NCI-H2029 treated with DMSO at 0.1 percent for 48 hours (cell line): ENCODE results near the gene RTEL1.

Experiments used
- DNase-seq: peaks from one replicate; lab custom pipeline; 2025; lab: John Stamatoyannopoulos, UW

Gene RTEL1

GRCh38 chr20:63698739-63699465 is 40.8 kb downstream of the RTEL1 start:
- no peak for DNase-seq

- no peak for DNase-seq
Observed at GRCh38 chr20:63699466-63700198, 41.5 kb downstream of the RTEL1 start.

GRCh38 chr20:63700199-63701050 is 42.3 kb downstream of the RTEL1 start:
- no peak for DNase-seq

DNA sequence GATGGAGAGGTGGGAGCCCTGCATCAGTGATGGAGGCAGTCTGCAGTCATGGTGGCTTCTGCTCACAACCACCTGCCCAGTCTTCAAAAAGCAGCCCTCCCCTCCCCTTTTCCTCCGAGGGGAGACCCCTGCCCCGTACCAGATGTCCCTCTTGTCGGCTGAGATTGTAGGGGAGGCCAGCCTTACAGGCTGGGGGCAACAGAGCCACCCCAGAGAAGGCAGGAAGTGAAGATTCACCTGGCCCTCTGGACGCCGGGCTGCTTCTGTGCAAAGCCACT is 42.9 kb downstream of the RTEL1 start:
- DNase-seq: no peak

DNA sequence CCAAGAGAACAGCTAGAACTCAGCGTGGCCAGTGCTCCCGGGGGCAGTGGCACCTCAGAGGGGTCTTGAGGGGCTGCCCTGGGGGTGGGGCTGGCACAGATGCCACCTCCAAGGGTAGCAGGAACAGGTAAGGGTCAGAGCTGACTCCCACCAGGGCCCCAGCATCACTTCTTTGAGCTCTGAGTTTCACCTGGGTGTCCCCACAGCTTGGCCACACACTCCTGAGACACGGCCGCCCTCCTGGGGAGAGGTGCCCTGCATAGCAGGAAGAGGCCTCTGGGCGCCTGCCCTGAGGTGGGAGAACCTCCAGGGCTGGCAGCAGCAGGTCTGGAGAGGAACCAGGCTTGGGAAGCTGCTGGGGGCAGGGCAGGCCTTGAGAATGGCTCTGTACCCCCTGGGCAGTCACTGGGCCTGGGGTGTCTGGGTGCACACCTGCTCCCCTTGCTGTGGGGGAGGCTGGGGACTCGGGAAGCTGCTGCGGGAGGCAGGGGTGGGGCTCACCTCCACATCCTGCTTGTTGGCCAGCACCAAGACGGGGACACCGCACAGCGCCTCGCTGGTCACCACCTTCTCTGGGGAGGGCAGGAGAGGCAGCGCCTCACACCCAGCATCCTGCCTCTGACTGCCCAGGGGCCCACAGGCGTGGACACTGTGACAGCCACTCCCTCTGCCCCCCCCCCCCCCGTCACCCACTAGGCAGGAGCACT is 43.4 kb downstream of the RTEL1 start:
- no peak for DNase-seq

GRCh38 chr20:63702036-63702665 is 44.0 kb downstream of the RTEL1 start:
- DNase-seq: no peak

DNA sequence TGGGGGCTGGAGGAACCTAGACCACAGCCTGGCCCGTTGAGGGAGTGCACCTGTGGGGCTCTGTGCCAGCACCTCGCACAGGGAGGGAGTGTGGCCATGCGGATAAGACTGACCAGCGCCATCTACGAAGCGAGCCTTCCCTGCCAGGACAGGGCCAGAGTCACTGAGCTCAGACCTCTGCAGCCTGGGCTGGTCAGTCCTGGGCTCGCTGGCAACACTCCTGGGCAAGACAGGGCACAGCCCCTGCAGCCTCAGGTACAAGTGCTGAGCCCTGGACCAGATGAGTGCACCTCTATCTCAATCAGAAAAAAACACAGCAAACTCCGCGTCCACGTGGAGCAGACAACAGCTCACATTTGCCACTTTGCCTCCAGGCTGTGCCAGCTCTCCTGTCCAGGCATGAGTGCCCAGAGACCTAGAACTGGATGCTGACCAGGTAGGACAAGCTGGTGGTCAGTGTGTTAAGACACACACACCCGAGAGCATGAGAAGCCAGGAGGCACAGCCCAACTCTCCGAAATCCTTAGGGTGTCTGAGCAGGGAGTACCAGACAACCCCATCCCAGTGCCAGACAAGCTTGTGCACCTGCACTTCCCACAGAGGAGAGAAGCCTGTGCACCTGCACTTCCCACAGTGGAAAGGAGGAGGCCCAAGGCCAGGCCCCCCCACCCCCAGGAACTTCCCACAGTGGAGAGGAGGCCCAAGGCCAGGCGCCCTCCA is 44.8 kb downstream of the RTEL1 start:
- DNase-seq: no peak

GRCh38 chr20:63703471-63703975 is 45.4 kb downstream of the RTEL1 start:
- DNase-seq: no peak

- no peak for DNase-seq
Observed at GRCh38 chr20:63703976-63704748, 46.0 kb downstream of the RTEL1 start.

DNA sequence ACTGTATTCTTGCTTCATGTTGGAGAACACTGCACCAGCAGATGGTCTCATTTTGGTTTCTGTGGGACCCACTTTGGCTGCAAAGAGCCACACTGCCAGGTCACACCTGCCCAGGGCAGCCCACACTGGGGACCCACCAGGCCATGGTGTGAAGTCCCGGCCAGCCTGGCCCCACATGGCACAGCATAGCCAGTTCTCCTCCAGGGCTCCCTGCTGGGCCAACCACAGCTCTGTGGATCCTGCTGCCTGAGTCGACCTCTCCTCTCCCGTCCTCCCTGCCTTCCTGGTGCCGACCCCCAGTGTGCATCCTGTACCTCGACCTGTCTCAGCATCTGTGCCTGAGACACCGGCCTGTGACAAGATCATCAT is 46.6 kb downstream of the RTEL1 start:
- DNase-seq: no peak

- DNase-seq: no peak
Observed at GRCh38 chr20:63705232-63706026, 47.3 kb downstream of the RTEL1 start.

DNA sequence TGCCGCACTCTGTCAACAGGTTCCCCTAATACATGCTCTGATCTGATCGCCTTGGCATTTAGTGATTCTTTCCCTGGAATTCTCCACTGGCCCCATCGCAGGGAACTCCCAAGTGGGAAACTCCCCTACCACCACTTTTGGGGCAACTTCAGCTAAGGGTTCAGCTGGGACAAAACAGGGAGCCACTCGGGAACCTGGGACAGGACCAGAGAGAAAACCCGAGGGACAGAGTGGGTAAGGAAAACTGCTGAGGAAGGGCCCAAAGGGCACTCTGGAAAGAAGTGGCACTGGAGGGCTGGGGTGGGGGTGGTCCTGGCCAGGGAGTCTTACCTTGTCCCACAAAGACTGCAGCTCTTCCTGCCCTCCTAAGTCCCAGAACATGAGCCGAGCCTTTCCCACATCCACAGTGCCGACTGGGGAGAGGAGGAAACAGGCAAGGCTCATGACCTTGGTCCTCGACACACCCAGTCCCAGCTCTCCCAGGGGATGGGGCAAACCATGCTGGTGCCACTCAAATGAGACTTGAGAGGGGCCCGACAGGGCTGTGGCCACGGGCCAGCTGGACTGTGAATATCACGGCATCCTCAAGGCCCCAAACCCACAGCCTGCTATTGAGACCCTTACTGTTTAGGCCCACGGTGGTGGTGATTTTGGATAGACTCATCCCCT is 48.0 kb downstream of the RTEL1 start:
- DNase-seq: no peak

GRCh38 chr20:63706852-63707557 is 48.9 kb downstream of the RTEL1 start:
- no peak for DNase-seq

- peak; percentile 39 for DNase-seq
Observed at GRCh38 chr20:63707558-63708300, 49.6 kb downstream of the RTEL1 start, which contains the start of the genes ARFRP1 and ZGPAT. TSS of gene ARFRP1 (minus strand) at chr20:63707976. CDS start at chr20:63707091, 885 bp downstream. TSS of gene ZGPAT (plus strand) at chr20:63708039. CDS start at chr20:63708581, 542 bp downstream.

DNA sequence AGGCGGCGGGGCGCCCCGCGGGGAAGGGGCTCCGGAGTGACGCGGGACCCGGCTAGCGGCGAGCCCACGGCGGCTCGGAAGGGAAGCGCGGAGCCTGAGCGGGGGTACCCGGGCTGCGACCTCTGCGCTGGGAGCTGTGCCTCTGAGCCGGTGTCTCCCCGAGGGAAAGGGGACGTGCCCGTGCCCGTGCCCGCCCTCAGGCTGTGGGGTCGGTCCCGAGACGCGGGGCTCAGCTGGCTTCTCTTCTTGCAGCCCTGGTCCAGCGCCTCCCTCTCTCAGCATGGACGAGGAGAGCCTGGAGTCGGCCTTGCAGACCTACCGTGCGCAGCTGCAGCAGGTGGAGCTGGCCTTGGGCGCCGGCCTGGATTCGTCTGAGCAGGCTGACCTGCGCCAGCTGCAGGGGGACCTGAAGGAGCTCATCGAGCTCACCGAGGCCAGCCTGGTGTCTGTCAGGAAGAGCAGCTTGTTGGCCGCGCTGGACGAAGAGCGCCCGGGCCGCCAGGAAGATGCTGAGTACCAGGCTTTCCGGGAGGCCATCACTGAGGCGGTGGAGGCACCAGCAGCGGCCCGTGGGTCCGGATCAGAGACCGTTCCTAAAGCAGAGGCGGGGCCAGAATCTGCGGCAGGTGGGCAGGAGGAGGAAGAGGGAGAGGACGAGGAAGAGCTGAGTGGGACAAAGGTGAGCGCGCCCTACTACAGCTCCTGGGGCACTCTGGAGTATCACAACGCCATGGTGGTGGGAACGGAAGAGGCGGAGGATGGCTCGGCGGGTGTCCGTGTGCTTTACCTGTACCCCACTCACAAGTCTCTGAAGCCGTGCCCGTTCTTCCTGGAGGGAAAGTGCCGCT is 50.4 kb downstream of the RTEL1 start:
- no peak for DNase-seq

- DNase-seq: no peak
Observed at GRCh38 chr20:63709149-63709527, 51.0 kb downstream of the RTEL1 start.
